ENCODE data around the gene NECTIN2.

DNA sequence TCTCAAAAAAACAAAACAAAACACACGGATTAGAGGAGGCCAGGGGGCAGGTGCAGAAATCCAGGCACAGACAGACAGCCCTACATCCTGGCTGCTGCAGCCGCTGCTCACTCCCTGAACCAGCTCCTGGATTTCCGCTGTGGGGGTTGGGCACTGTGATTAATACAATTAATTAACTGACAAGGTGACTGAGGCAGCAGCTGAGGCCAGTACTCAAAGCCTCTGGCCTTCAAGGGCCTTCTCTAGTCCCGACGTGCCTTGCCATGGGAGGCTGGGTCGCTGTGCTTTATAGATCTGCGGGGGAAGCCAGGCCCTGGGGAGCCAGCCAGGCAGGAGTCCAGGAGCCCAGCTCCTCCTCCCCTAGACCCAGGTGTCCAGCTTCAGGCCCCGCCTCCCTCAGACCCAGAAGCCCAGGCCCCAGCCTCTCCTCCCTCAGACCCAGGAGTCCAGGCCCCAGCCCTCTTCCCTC is 4.6 kb downstream of the NECTIN2 start:
- TF ChIP-seq REST (IDR thresholded peaks at IDR 0.05; ENCODE audit: insufficient read depth in 1 of 2, low read depth in 2 of 2, low read length in 2 of 2): no peak
- no peak for TF ChIP-seq TAF1 (IDR thresholded peaks at IDR 0.05; ENCODE audit: borderline replicate concordance, insufficient read depth, low read length)
- no peak for TF ChIP-seq POLR2AphosphoS5 (IDR thresholded peaks at IDR 0.05; ENCODE audit: low read depth, low read length)
- TF ChIP-seq SIN3A (IDR thresholded peaks at IDR 0.05; ENCODE audit: borderline replicate concordance, insufficient read depth, low read length): 0 out of 2 replicates have a peak, but pooled peaks have one; percentile 15
